DMS153 treated with DMSO at 0.1 percent for 48 hours (cell line): ENCODE data around the gene ASAP3.

Source experiments
- DNase-seq: peaks from one replicate; lab custom pipeline; 2025; ENCODE audit not compliant: unreplicated experiment; lab: John Stamatoyannopoulos, UW

ASAP3 gene

GRCh38 chr1:23450894-23451293 lies 33.1 kb downstream of the ASAP3 start:
- DNase-seq = no peak

- DNase-seq = no peak
Observed at GRCh38 chr1:23449958-23450357, 34.0 kb downstream of the ASAP3 start.

- DNase-seq = no peak
Observed at GRCh38 chr1:23449306-23449705, 34.7 kb downstream of the ASAP3 start.

- DNase-seq = no peak
Observed at GRCh38 chr1:23448846-23449245, 35.1 kb downstream of the ASAP3 start.

- no peak for DNase-seq
Observed at GRCh38 chr1:23446661-23447310, 37.2 kb downstream of the ASAP3 start.

GRCh38 chr1:23444596-23445390 lies 39.2 kb downstream of the ASAP3 start:
- no peak for DNase-seq

- DNase-seq = no peak
Observed at GRCh38 chr1:23444104-23444533, 39.9 kb downstream of the ASAP3 start.

- DNase-seq = no peak
Observed at GRCh38 chr1:23442751-23443150, 41.2 kb downstream of the ASAP3 start.

- DNase-seq = no peak
Observed at GRCh38 chr1:23441446-23442148, 42.4 kb downstream of the ASAP3 start.

GRCh38 chr1:23438545-23438944 lies 45.4 kb downstream of the ASAP3 start:
- no peak for DNase-seq

GRCh38 chr1:23437355-23437664 lies 46.7 kb downstream of the ASAP3 start:
- no peak for DNase-seq

- no peak for DNase-seq
Observed at GRCh38 chr1:23436520-23437354, 47.2 kb downstream of the ASAP3 start.

GRCh38 chr1:23434260-23434775 lies 49.7 kb downstream of the ASAP3 start:
- no peak for DNase-seq

- DNase-seq = no peak
Observed at GRCh38 chr1:23433122-23433521, 50.9 kb downstream of the ASAP3 start.

- DNase-seq = no peak
Observed at GRCh38 chr1:23431431-23431830, 52.5 kb downstream of the ASAP3 start.

GRCh38 chr1:23430803-23431202 lies 53.2 kb downstream of the ASAP3 start:
- DNase-seq = no peak

GRCh38 chr1:23428136-23428905 lies 55.7 kb downstream of the ASAP3 start:
- no peak for DNase-seq

- DNase-seq = no peak
Observed at GRCh38 chr1:23427550-23427949, 56.4 kb downstream of the ASAP3 start.

- no peak for DNase-seq
Observed at GRCh38 chr1:23426828-23427227, 57.2 kb downstream of the ASAP3 start.

GRCh38 chr1:23425193-23425494 lies 58.8 kb downstream of the ASAP3 start:
- no peak for DNase-seq
